K562 (cell line): ENCODE data around the gene SEL1L. TPM values are rescaled to one million over a fixed set of nuclear protein-coding genes. Genes with fewer than 3 reads are reported as not detected.

Source experiments
- ATAC-seq: fragments of 200-7000 bp; cut with Tn5 transposase; 3 replicates; pipeline ENCODE4 v1.9.1; 2020; ENCODE audit warnings: moderate library complexity
- BruUV-seq: library from RNA; stranded (reverse); fragments of 400-500 nt; replicated peaks from 2 replicates; lab custom pipeline; 2021; lab: Mats Ljungman, UMichigan
- CTCF ChIA-PET: fragments of 300-600 bp; formaldehyde crosslinking; extraction: SDS; loops from one replicate; lab custom pipeline; 2021; ENCODE audit warnings: low intra/inter-chr PET ratio; lab: Yijun Ruan, JAX
- POLR2A ChIA-PET: fragments of 300-600, 350-650 bp; sonication (Branson Sonifier 250); formaldehyde crosslinking; extraction: SDS; loops from one replicate; lab custom pipeline; 2021; ENCODE audit warnings: antibody characterized with exemption, inconsistent platforms; lab: Yijun Ruan, JAX
- DNase-seq, 4 experiments: peaks; one replicate each; pipeline versions ENCODE4 v3.0.0 to v3.0.0-alpha.2; 2011 to 2018; ENCODE audit warnings: low spot score in 3 of 4, mixed read lengths in 3 of 4; ENCODE audit errors: extremely low read depth in 1 of 4
- FAIRE-seq: peaks from 2 replicates; lab custom pipeline; 2011; peaks lifted over from hg19 to GRCh38; lab: Jason Lieb, UNC
- H2AFZ ChIP-seq: 2 replicates; pipeline ENCODE4 v1.6.0; 2011; ENCODE audit warnings: low read depth, low read length, control low read depth, inconsistent platforms
- H3K27ac ChIP-seq: fragments of 200-600 bp; 3 replicates; pipeline ENCODE4 v1.8.0; 2011; ENCODE audit warnings: low read depth, mild to moderate bottlenecking, control low read depth, inconsistent platforms, low read length, moderate library complexity, mixed read lengths; ENCODE audit errors: extremely low read depth
- H3K27me3 ChIP-seq, 2 experiments: fragments of 300-600 bp in 1 of 2; 2 replicates in 1 of 2; 3 replicates in 1 of 2; pipeline versions ENCODE4 v1.6.0 to v1.8.0; 2011; ENCODE audit warnings: inconsistent platforms in 2 of 2, low read length in 2 of 2, mild to moderate bottlenecking in 1 of 2, mixed read lengths in 1 of 2, moderate library complexity in 1 of 2; ENCODE audit not compliant: control insufficient read depth in 2 of 2, insufficient read depth in 2 of 2
- H3K36me3 ChIP-seq: fragments of 300-600 bp; 3 replicates; pipeline ENCODE4 v1.8.0; 2011; ENCODE audit warnings: mild to moderate bottlenecking, low read length, inconsistent platforms; ENCODE audit not compliant: control insufficient read depth, insufficient read depth
- H3K4me1 ChIP-seq, 2 experiments: fragments of 200-600 bp in 1 of 2; replicated peaks in 1 of 2; 2 replicates in 1 of 2; 3 replicates in 1 of 2; pipeline versions ENCODE4 v1.5.1 to v1.8.0; 2011; ENCODE audit warnings: inconsistent platforms in 2 of 2, low read length in 2 of 2, mild to moderate bottlenecking in 1 of 2, mixed read lengths in 1 of 2, moderate library complexity in 1 of 2; ENCODE audit not compliant: control insufficient read depth in 2 of 2, insufficient read depth in 2 of 2
- H3K4me2 ChIP-seq: 2 replicates; pipeline ENCODE4 v1.6.1; 2011; ENCODE audit warnings: low read length, control low read depth, inconsistent platforms, mixed read lengths; ENCODE audit not compliant: insufficient read depth
- H3K4me3 ChIP-seq: fragments of 200-600 bp; sonication (generic), shearing (Covaris generic); 2 replicates; pipeline ENCODE4 v1.5.1; 2016; ENCODE audit warnings: control low read depth, inconsistent platforms
- H3K79me2 ChIP-seq: fragments of 200-600 bp; 3 replicates; pipeline ENCODE4 v1.8.0; 2011; ENCODE audit warnings: low read length, inconsistent platforms; ENCODE audit not compliant: control insufficient read depth, insufficient read depth
- H3K9ac ChIP-seq, 2 experiments: 2 replicates each; pipeline versions ENCODE4 v1.6.0 to v1.6.1; 2011; ENCODE audit warnings: low read depth in 2 of 2, low read length in 2 of 2, control low read depth in 1 of 2, inconsistent platforms in 1 of 2, mild to moderate bottlenecking in 1 of 2, mixed read lengths in 1 of 2; ENCODE audit not compliant: insufficient read depth in 1 of 2
- H3K9me1 ChIP-seq: one replicate; pipeline ENCODE4 v1.6.0; 2011; ENCODE audit warnings: inconsistent platforms, mild to moderate bottlenecking, low read length, moderate library complexity; ENCODE audit not compliant: control insufficient read depth, insufficient read depth
- H3K9me3 ChIP-seq: replicated peaks from 2 replicates; pipeline ENCODE4 v1.5.1; 2011; ENCODE audit warnings: low read depth, low read length, inconsistent platforms; ENCODE audit not compliant: control insufficient read depth, insufficient read depth
- H4K20me1 ChIP-seq: replicated peaks from 2 replicates; pipeline ENCODE4 v1.6.1; 2011; ENCODE audit warnings: low read length, inconsistent platforms, mixed read lengths; ENCODE audit not compliant: control insufficient read depth, insufficient read depth
- CBX3 ChIP-seq, 2 experiments: IDR thresholded peaks; 1 replicate in 1 of 2; 2 replicates in 1 of 2; pipeline ENCODE4 v1.6.1; 2012; ENCODE audit warnings: inconsistent platforms in 2 of 2, low read length in 2 of 2, borderline replicate concordance in 1 of 2, control low read depth in 1 of 2
- CHD1 ChIP-seq: fragments of 200-600 bp; sonication (generic); IDR thresholded peaks from one replicate; pipeline ENCODE4 v1.6.1; 2012; ENCODE audit warnings: mild to moderate bottlenecking, moderate library complexity, low read length, inconsistent platforms
- DNMT1 ChIP-seq: fragments of 450-650 bp; IDR thresholded peaks from 2 replicates; pipeline ENCODE4 v1.6.1; 2016; ENCODE audit warnings: antibody characterized with exemption, mild to moderate bottlenecking
- EGR1 ChIP-seq: fragments of 450-650 bp; conservative IDR thresholded peaks from 2 replicates; pipeline ENCODE4 v1.6.1; 2017; ENCODE audit warnings: mild to moderate bottlenecking
- GABPB1 ChIP-seq: sonication (generic); formaldehyde crosslinking; IDR thresholded peaks from 2 replicates; pipeline ENCODE4 v1.8.0; 2022; ENCODE audit warnings: mild to moderate bottlenecking, missing genetic modification reagents
- KDM5B ChIP-seq: fragments of 200-600 bp; sonication (generic); IDR thresholded peaks from 2 replicates; pipeline ENCODE4 v1.6.1; 2012; ENCODE audit warnings: low read depth, mild to moderate bottlenecking, moderate library complexity, low read length, control low read depth, inconsistent platforms; ENCODE audit not compliant: insufficient replicate concordance
- L3MBTL2 ChIP-seq: fragments of 450-650 bp; IDR thresholded peaks from 2 replicates; pipeline ENCODE4 v1.6.1; 2016; ENCODE audit warnings: mild to moderate bottlenecking, moderate library complexity
- NCOA1 ChIP-seq: fragments of 450-650 bp; IDR thresholded peaks from 2 replicates; pipeline ENCODE4 v1.6.1; 2016; ENCODE audit warnings: low read depth
- NR1H2 ChIP-seq: sonication (generic); formaldehyde crosslinking; IDR thresholded peaks from 2 replicates; pipeline ENCODE4 v1.4.0; 2020; ENCODE audit warnings: mild to moderate bottlenecking, missing genetic modification reagents
- RBM39 ChIP-seq: fragments of 200-400 bp; formaldehyde crosslinking; optimal IDR thresholded peaks from 2 replicates; pipeline ENCODE3; 2018; ENCODE audit warnings: low read depth, low read length
- TFAP4 ChIP-seq: sonication (generic); formaldehyde crosslinking; IDR thresholded peaks from 2 replicates; pipeline ENCODE4 v1.8.0; 2022; ENCODE audit warnings: missing genetic modification reagents, mild to moderate bottlenecking, moderate library complexity, borderline replicate concordance
- VEZF1 ChIP-seq: fragments of 200-800 bp; sonication (Bioruptor generic); IDR thresholded peaks from 2 replicates; pipeline ENCODE4 v1.6.1; 2017; ENCODE audit warnings: missing genetic modification characterization, missing compliant biosample characterization
- WGBS: fragments of 100-300 bp; shearing (Covaris generic); methylation state at CpG from one replicate; pipeline ENCODE4 v1.1.6; 2016; ENCODE audit warnings: low coverage, mixed read lengths; ENCODE audit not compliant: insufficient coverage; ENCODE audit errors: missing lambda C conversion rate; 5-methylcytosine and 5-hydroxymethylcytosine counted together
- in situ Hi-C: fragments of 300-500 bp; cut with MboI; formaldehyde crosslinking; loops from 4 replicates; pipeline ENCODE4 v1.15.0; 2018; ENCODE audit warnings: inconsistent platforms, mixed read lengths
- intact Hi-C: fragments of 100-400 bp; cut with micrococcal nuclease; formaldehyde crosslinking; loops from 2 replicates; pipeline ENCODE4 v1.14.2; 2022
- polyA plus RNA-seq, 8 experiments: library from polyadenylated mRNA; depleted of rRNA in 4 of 8; stranded (reverse) in 5 of 8; unstranded in 3 of 8; fragments of >200 nt; fragmentation: Nextera tagmentation in 2 of 8; fragmentation: Illumina TruSeq in 1 of 8; extraction: Ambion mirVana in 2 of 8; extraction: Trizol in 1 of 8; gene quantifications; 2 replicates each; pipeline versions ENCODE4 v1.2.1 to v1.2.3, GENCODE V29; 2011 to 2014; ENCODE audit warnings: inconsistent platforms in 1 of 8, missing spikeins in 1 of 8
- total RNA-seq, 7 experiments: library from RNA; depleted of rRNA in 6 of 7; stranded (reverse); fragments of >200 nt in 6 of 7; fragmentation: Illumina TruSeq in 2 of 7; extraction: Trizol in 2 of 7; gene quantifications; 2 replicates each; pipeline versions ENCODE4 v1.2.1 to v1.2.3, GENCODE V29; 2011 to 2021; ENCODE audit warnings: low replicate concordance in 1 of 7
- TF ChIP-seq, protein P1 (sequence below): sonication (generic); formaldehyde crosslinking; IDR thresholded peaks from 2 replicates; pipeline ENCODE4 v1.8.0; 2023; ENCODE audit warnings: missing genetic modification reagents, mild to moderate bottlenecking, borderline replicate concordance

The SEL1L gene
- total and polyA plus RNA-seq, 9 of the 15 experiments (the other 6 are each of a cell fraction or from before 2014, with no cell fraction given) = 7.7 to 21.1 (median 13.6) TPM

- H3K27ac ChIP-seq = peak overlapping the region; percentile 82
- in situ Hi-C loops (no loop called here), intact Hi-C loops (no loop called here)
- WGBS = under 1% methylated on average over 23 of the region's 79 CpGs
- H3K79me2 ChIP-seq = peaks cover 53% of the 10 kb centered on the region
- H3K9ac ChIP-seq = peak overlapping the region; percentile 82 to 93
- POLR2A ChIA-PET = interaction anchor here (0.6 to 2.0 kb wide), 4 partner anchors 11 to 215 kb away, joined by 3 to 6 read pairs (median 4); partner anchors contain the start of gene GTF2A1
- H3K4me1 ChIP-seq = peaks cover 20 to 33% of the 10 kb centered on the region in 2 experiments
- TSS peak; percentile 84 for BruUV-seq
- peak overlapping the region; percentile 59 for H3K4me3 ChIP-seq
- no peaks in the 10 kb centered on the region for H3K27me3 ChIP-seq
- DNase-seq = peak; percentile 86 to 94 (median 92)
- H3K36me3 ChIP-seq = peaks cover 15% of the 10 kb centered on the region
- no peaks in the 10 kb centered on the region for H3K9me3 ChIP-seq
- peak; percentile 92 for ATAC-seq
- no peaks in the 10 kb centered on the region for H3K9me1 ChIP-seq
- H4K20me1 ChIP-seq = no peaks in the 10 kb centered on the region
- no peak for FAIRE-seq
- H3K4me2 ChIP-seq = peak overlapping the region; percentile 88
- CTCF ChIA-PET = no interaction called here
- H2AFZ ChIP-seq = peak overlapping the region; percentile 93
- TF ChIP-seq TFAP4 (CRISPR knock-in tag) (peak; percentile 44; the same call in 1 of the 2 replicates), RBM39 (no peak), NR1H2 (CRISPR knock-in tag) (no peak), GABPB1 (CRISPR knock-in tag) (peak; percentile 48; the same call in 1 of the 2 replicates), L3MBTL2 (peak; percentile 78), EGR1 (peak; percentile 21), DNMT1 (no peak), CBX3 (IDR thresholded peaks at IDR 0.05; ENCODE audit: borderline replicate concordance in 1 of 2, low read length in 2 of 2) (no peak), VEZF1 (CRISPR knock-in tag) (peak; percentile 79), KDM5B (no peak), NCOA1 (no peak), CHD1 (no peak)
- TF ChIP-seq, protein P1, sequence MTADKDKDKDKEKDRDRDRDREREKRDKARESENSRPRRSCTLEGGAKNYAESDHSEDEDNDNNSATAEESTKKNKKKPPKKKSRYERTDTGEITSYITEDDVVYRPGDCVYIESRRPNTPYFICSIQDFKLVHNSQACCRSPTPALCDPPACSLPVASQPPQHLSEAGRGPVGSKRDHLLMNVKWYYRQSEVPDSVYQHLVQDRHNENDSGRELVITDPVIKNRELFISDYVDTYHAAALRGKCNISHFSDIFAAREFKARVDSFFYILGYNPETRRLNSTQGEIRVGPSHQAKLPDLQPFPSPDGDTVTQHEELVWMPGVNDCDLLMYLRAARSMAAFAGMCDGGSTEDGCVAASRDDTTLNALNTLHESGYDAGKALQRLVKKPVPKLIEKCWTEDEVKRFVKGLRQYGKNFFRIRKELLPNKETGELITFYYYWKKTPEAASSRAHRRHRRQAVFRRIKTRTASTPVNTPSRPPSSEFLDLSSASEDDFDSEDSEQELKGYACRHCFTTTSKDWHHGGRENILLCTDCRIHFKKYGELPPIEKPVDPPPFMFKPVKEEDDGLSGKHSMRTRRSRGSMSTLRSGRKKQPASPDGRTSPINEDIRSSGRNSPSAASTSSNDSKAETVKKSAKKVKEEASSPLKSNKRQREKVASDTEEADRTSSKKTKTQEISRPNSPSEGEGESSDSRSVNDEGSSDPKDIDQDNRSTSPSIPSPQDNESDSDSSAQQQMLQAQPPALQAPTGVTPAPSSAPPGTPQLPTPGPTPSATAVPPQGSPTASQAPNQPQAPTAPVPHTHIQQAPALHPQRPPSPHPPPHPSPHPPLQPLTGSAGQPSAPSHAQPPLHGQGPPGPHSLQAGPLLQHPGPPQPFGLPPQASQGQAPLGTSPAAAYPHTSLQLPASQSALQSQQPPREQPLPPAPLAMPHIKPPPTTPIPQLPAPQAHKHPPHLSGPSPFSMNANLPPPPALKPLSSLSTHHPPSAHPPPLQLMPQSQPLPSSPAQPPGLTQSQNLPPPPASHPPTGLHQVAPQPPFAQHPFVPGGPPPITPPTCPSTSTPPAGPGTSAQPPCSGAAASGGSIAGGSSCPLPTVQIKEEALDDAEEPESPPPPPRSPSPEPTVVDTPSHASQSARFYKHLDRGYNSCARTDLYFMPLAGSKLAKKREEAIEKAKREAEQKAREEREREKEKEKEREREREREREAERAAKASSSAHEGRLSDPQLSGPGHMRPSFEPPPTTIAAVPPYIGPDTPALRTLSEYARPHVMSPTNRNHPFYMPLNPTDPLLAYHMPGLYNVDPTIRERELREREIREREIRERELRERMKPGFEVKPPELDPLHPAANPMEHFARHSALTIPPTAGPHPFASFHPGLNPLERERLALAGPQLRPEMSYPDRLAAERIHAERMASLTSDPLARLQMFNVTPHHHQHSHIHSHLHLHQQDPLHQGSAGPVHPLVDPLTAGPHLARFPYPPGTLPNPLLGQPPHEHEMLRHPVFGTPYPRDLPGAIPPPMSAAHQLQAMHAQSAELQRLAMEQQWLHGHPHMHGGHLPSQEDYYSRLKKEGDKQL (CRISPR knock-in tag) = no peak
Measured at GRCh38 chr14:81436296-81437138, 97.1 kb downstream of the SEL1L start.
